Stimulated activated CD4-positive, alpha-beta T cell treated with anti-CD3 and anti-CD28 coated beads, Interleukin-4, amount 100 ng/mL, for 48 hours (primary cell): ENCODE data around the gene DGKG.

ENCODE experiments used
- DNase-seq, 2 donors: peaks; one replicate each; pipeline ENCODE4 v3.0.0-alpha.2; 2020; ENCODE audit warnings: low read depth in 2 of 2

DGKG gene

GRCh38 chr3:186143250-186143649 is 218.8 kb downstream of the DGKG start:
- no peak for DNase-seq

GRCh38 chr3:186142393-186142932 is 219.6 kb downstream of the DGKG start:
- no peak for DNase-seq

- no peak for DNase-seq
Observed at GRCh38 chr3:186141790-186142189, 220.2 kb downstream of the DGKG start.

GRCh38 chr3:186138272-186138981 is 223.6 kb downstream of the DGKG start:
- DNase-seq: no peak

- no peak for DNase-seq
Observed at GRCh38 chr3:186137051-186137685, 224.9 kb downstream of the DGKG start.

- no peak for DNase-seq
Observed at GRCh38 chr3:186133980-186134379, 228.1 kb downstream of the DGKG start.

GRCh38 chr3:186132487-186132886 is 229.5 kb downstream of the DGKG start:
- no peak for DNase-seq

GRCh38 chr3:186129206-186129605 is 232.8 kb downstream of the DGKG start:
- DNase-seq: no peak

GRCh38 chr3:186128158-186128557 is 233.9 kb downstream of the DGKG start:
- no peak for DNase-seq

- DNase-seq: no peak
Observed at GRCh38 chr3:186127463-186127862, 234.6 kb downstream of the DGKG start.

- DNase-seq: no peak
Observed at GRCh38 chr3:186125118-186125517, 236.9 kb downstream of the DGKG start.

GRCh38 chr3:186124592-186124991 is 237.4 kb downstream of the DGKG start:
- no peak for DNase-seq

GRCh38 chr3:186123012-186123411 is 239.0 kb downstream of the DGKG start:
- no peak for DNase-seq

- DNase-seq: no peak
Observed at GRCh38 chr3:186121968-186122367, 240.1 kb downstream of the DGKG start.

GRCh38 chr3:186121278-186121677 is 240.8 kb downstream of the DGKG start:
- DNase-seq: no peak

- no peak for DNase-seq
Observed at GRCh38 chr3:186119499-186119898, 242.5 kb downstream of the DGKG start.

GRCh38 chr3:186118692-186119091 is 243.3 kb downstream of the DGKG start:
- no peak for DNase-seq

- no peak for DNase-seq
Observed at GRCh38 chr3:186117521-186118134, 244.4 kb downstream of the DGKG start.

GRCh38 chr3:186115239-186115996 is 246.6 kb downstream of the DGKG start:
- DNase-seq: no peak

GRCh38 chr3:186110975-186111974 is 250.8 kb downstream of the DGKG start:
- DNase-seq: no peak
